GM23338 (cell line): ENCODE measurements around the gene SLC25A24. TPM values are rescaled to one million over a fixed set of nuclear protein-coding genes. Genes with fewer than 3 reads are reported as not detected.
"Not testable (repeated sequence)": the region's sequence is repeated elsewhere in the genome, so short reads cannot be mapped to it uniquely, and the experiment has no call there.

ENCODE experiments used
- ATAC-seq: fragments of 200-7000 bp; cut with Tn5 transposase; 3 replicates; pipeline ENCODE4 v1.9.1; 2020
- DNase-seq: peaks from one replicate; pipeline ENCODE4 v3.0.0-alpha.2; 2015; ENCODE audit warnings: low spot score
- H2AFZ ChIP-seq: fragments of 200-600 bp; sonication (generic); 2 replicates; pipeline ENCODE4 v1.8.0; 2016; ENCODE audit warnings: antibody characterized with exemption, mild to moderate bottlenecking, moderate library complexity
- H3F3A ChIP-seq: fragments of 200-600 bp; sonication (generic); replicated peaks from 2 replicates; pipeline ENCODE4 v1.8.0; 2017; ENCODE audit warnings: antibody characterized with exemption, mixed run types, low read depth
- H3K27ac ChIP-seq: fragments of 200-600 bp; sonication (generic); 2 replicates; pipeline ENCODE4 v1.6.1; 2016; ENCODE audit warnings: low read depth
- H3K27me3 ChIP-seq: fragments of 200-600 bp; sonication (generic); 2 replicates; pipeline ENCODE4 v1.8.0; 2016; ENCODE audit warnings: mild to moderate bottlenecking, mixed run types, moderate library complexity; ENCODE audit not compliant: insufficient read depth
- H3K36me3 ChIP-seq: fragments of 200-600 bp; sonication (generic); 2 replicates; pipeline ENCODE4 v1.8.0; 2016; ENCODE audit warnings: mild to moderate bottlenecking; ENCODE audit not compliant: insufficient read depth
- H3K4me1 ChIP-seq: fragments of 200-600 bp; sonication (generic); 2 replicates; pipeline ENCODE4 v1.8.0; 2016; ENCODE audit warnings: mild to moderate bottlenecking, moderate library complexity; ENCODE audit not compliant: insufficient read depth
- H3K4me2 ChIP-seq: fragments of 200-600 bp; sonication (generic); 2 replicates; pipeline ENCODE4 v1.7.1; 2017; ENCODE audit warnings: mixed run types
- H3K4me3 ChIP-seq: fragments of 200-600 bp; sonication (generic); 2 replicates; pipeline ENCODE4 v1.6.1; 2016; ENCODE audit warnings: mixed run types
- H3K79me2 ChIP-seq: fragments of 200-600 bp; sonication (generic); replicated peaks from 2 replicates; pipeline ENCODE4 v1.8.0; 2017; ENCODE audit warnings: mild to moderate bottlenecking; ENCODE audit not compliant: insufficient read depth
- H3K9me2 ChIP-seq: fragments of 200-600 bp; sonication (generic); 2 replicates; pipeline ENCODE4 v1.8.0; 2017; ENCODE audit not compliant: insufficient read depth
- H4K20me1 ChIP-seq: fragments of 200-600 bp; sonication (generic); replicated peaks from 2 replicates; pipeline ENCODE4 v1.8.0; 2017; ENCODE audit warnings: mild to moderate bottlenecking; ENCODE audit not compliant: insufficient read depth
- H3K27ac Mint-ChIP-seq: 2 replicates; pipeline ENCODE4 v1.8.0; 2020; ENCODE audit warnings: inconsistent platforms, mild to moderate bottlenecking, moderate library complexity, mixed read lengths
- H3K27me3 Mint-ChIP-seq: 3 replicates; pipeline ENCODE4 v1.8.0; 2022; ENCODE audit warnings: low read depth, mild to moderate bottlenecking, moderate library complexity, mixed read lengths, inconsistent platforms; ENCODE audit not compliant: insufficient read depth, poor library complexity
- H3K36me3 Mint-ChIP-seq: 3 replicates; pipeline ENCODE4 v1.8.0; 2021; ENCODE audit warnings: low read depth, mild to moderate bottlenecking, inconsistent platforms, moderate library complexity, mixed read lengths
- H3K4me1 Mint-ChIP-seq: 3 replicates; pipeline ENCODE4 v1.8.0; 2020; ENCODE audit warnings: mild to moderate bottlenecking, inconsistent platforms, mixed read lengths
- H3K4me3 Mint-ChIP-seq: 3 replicates; pipeline ENCODE4 v1.8.0; 2021; ENCODE audit warnings: moderate library complexity, mild to moderate bottlenecking, inconsistent platforms, mixed read lengths
- H3K9me3 Mint-ChIP-seq: 3 replicates; pipeline ENCODE4 v1.8.0; 2020; ENCODE audit warnings: moderate library complexity, mild to moderate bottlenecking, inconsistent platforms, mixed read lengths
- EZH2phosphoT487 ChIP-seq: fragments of 200-600 bp; sonication (generic); IDR thresholded peaks from one replicate; pipeline ENCODE4 v1.8.1; 2018; ENCODE audit warnings: antibody characterized with exemption; ENCODE audit not compliant: unreplicated experiment
- POLR2AphosphoS5 ChIP-seq: IDR thresholded peaks from 2 replicates; pipeline ENCODE4 v1.6.1; 2016; ENCODE audit warnings: antibody characterized with exemption, low read depth
- ZNF114 ChIP-seq: fragments of 250-450 bp; sonication (Bioruptor Pico); IDR thresholded peaks from 2 replicates; pipeline ENCODE4 v1.5.0; 2020; ENCODE audit warnings: mild to moderate bottlenecking, moderate library complexity
- polyA plus RNA-seq: library from polyadenylated mRNA; unstranded; fragments of >200 nt; fragmentation: Nextera tagmentation; extraction: Ambion mirVana; gene quantifications from 2 replicates; pipeline ENCODE4 v1.2.1, GENCODE V29; 2016
- total RNA-seq: library from RNA; depleted of rRNA; stranded (reverse); fragments of >200 nt; shearing (Covaris generic); gene quantifications from 2 replicates; pipeline ENCODE4 v1.2.3, GENCODE V29; 2014
- TF ChIP-seq, protein P1 (sequence below), 2 experiments: fragments of 200-600 bp in 1 of 2; sonication (generic) in 1 of 2; conservative IDR thresholded peaks; 2 replicates each; pipeline versions ENCODE4 v1.5.1 to v1.6.1; 2016 to 2017; ENCODE audit warnings: antibody characterized with exemption in 2 of 2, low read depth in 2 of 2, mild to moderate bottlenecking in 2 of 2, moderate library complexity in 1 of 2
- TF ChIP-seq, protein P2 (sequence below): fragments of 250-450 bp; sonication (Bioruptor Pico); IDR thresholded peaks from 2 replicates; pipeline ENCODE4 v1.5.0; 2020; ENCODE audit warnings: mild to moderate bottlenecking, moderate library complexity
- TF ChIP-seq, protein P3 (sequence below): IDR thresholded peaks from 2 replicates; pipeline ENCODE4 v1.6.1; 2016; ENCODE audit warnings: antibody characterized with exemption
- TF ChIP-seq, protein P4 (sequence below): IDR thresholded peaks from one replicate; pipeline ENCODE4 v1.6.1; 2018; ENCODE audit warnings: antibody characterized with exemption; ENCODE audit not compliant: unreplicated experiment

Gene SLC25A24
- total and polyA plus RNA-seq, 2 experiments from 2014 or later = 17.4 to 46.0 TPM

DNA sequence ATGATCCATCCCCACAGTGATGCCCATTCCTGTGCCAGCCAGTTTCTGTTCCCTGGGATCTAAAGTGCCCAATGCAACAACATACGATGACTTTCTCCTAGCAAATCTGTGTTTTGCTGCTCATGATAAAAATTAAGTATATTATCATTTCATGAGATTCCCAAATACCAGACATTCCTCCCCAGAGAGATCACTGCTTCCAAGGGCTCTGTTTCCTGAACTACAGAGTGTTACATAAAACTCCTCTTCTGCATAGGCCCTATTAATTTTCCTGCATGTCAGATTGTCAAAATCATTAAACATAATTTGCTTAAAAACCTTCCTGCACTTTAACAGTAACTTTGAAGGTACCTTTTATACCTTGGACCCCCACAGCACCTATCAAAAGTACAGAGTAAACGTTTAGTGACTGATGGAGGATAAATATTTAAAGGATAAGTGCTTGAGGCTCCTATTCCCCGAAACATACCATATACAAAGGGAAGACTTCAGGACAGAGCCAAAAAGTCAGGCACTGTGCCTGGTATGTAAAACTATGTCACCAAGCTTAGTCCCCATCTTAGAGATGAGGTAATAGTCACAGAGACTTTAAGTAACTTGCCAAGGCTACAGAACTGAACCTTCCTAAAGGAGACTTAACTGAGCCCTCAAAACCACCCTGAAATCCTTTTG lies 50.2 kb downstream of the SLC25A24 start:
- TF ChIP-seq, protein P1, sequence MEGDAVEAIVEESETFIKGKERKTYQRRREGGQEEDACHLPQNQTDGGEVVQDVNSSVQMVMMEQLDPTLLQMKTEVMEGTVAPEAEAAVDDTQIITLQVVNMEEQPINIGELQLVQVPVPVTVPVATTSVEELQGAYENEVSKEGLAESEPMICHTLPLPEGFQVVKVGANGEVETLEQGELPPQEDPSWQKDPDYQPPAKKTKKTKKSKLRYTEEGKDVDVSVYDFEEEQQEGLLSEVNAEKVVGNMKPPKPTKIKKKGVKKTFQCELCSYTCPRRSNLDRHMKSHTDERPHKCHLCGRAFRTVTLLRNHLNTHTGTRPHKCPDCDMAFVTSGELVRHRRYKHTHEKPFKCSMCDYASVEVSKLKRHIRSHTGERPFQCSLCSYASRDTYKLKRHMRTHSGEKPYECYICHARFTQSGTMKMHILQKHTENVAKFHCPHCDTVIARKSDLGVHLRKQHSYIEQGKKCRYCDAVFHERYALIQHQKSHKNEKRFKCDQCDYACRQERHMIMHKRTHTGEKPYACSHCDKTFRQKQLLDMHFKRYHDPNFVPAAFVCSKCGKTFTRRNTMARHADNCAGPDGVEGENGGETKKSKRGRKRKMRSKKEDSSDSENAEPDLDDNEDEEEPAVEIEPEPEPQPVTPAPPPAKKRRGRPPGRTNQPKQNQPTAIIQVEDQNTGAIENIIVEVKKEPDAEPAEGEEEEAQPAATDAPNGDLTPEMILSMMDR (conservative IDR thresholded peaks at IDR 0.05; ENCODE audit: low read depth in 2 of 2) = no peak
- TF ChIP-seq, protein P2, sequence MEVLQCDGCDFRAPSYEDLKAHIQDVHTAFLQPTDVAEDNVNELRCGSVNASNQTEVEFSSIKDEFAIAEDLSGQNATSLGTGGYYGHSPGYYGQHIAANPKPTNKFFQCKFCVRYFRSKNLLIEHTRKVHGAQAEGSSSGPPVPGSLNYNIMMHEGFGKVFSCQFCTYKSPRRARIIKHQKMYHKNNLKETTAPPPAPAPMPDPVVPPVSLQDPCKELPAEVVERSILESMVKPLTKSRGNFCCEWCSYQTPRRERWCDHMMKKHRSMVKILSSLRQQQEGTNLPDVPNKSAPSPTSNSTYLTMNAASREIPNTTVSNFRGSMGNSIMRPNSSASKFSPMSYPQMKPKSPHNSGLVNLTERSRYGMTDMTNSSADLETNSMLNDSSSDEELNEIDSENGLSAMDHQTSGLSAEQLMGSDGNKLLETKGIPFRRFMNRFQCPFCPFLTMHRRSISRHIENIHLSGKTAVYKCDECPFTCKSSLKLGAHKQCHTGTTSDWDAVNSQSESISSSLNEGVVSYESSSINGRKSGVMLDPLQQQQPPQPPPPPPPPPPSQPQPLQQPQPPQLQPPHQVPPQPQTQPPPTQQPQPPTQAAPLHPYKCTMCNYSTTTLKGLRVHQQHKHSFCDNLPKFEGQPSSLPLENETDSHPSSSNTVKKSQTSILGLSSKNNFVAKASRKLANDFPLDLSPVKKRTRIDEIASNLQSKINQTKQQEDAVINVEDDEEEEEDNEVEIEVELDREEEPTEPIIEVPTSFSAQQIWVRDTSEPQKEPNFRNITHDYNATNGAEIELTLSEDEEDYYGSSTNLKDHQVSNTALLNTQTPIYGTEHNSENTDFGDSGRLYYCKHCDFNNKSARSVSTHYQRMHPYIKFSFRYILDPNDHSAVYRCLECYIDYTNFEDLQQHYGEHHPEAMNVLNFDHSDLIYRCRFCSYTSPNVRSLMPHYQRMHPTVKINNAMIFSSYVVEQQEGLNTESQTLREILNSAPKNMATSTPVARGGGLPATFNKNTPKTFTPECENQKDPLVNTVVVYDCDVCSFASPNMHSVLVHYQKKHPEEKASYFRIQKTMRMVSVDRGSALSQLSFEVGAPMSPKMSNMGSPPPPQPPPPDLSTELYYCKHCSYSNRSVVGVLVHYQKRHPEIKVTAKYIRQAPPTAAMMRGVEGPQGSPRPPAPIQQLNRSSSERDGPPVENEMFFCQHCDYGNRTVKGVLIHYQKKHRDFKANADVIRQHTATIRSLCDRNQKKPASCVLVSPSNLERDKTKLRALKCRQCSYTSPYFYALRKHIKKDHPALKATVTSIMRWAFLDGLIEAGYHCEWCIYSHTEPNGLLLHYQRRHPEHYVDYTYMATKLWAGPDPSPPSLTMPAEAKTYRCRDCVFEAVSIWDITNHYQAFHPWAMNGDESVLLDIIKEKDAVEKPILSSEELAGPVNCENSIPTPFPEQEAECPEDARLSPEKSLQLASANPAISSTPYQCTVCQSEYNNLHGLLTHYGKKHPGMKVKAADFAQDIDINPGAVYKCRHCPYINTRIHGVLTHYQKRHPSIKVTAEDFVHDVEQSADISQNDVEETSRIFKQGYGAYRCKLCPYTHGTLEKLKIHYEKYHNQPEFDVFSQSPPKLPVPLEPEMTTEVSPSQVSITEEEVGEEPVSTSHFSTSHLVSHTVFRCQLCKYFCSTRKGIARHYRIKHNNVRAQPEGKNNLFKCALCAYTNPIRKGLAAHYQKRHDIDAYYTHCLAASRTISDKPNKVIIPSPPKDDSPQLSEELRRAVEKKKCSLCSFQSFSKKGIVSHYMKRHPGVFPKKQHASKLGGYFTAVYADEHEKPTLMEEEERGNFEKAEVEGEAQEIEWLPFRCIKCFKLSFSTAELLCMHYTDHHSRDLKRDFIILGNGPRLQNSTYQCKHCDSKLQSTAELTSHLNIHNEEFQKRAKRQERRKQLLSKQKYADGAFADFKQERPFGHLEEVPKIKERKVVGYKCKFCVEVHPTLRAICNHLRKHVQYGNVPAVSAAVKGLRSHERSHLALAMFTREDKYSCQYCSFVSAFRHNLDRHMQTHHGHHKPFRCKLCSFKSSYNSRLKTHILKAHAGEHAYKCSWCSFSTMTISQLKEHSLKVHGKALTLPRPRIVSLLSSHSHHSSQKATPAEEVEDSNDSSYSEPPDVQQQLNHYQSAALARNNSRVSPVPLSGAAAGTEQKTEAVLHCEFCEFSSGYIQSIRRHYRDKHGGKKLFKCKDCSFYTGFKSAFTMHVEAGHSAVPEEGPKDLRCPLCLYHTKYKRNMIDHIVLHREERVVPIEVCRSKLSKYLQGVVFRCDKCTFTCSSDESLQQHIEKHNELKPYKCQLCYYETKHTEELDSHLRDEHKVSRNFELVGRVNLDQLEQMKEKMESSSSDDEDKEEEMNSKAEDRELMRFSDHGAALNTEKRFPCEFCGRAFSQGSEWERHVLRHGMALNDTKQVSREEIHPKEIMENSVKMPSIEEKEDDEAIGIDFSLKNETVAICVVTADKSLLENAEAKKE = no peak
- TF ChIP-seq, protein P3, sequence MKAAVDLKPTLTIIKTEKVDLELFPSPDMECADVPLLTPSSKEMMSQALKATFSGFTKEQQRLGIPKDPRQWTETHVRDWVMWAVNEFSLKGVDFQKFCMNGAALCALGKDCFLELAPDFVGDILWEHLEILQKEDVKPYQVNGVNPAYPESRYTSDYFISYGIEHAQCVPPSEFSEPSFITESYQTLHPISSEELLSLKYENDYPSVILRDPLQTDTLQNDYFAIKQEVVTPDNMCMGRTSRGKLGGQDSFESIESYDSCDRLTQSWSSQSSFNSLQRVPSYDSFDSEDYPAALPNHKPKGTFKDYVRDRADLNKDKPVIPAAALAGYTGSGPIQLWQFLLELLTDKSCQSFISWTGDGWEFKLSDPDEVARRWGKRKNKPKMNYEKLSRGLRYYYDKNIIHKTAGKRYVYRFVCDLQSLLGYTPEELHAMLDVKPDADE = no peak
- TF ChIP-seq EZH2phosphoT487 = no peak
- no peak for TF ChIP-seq ZNF114 (CRISPR knock-in tag)
- no peak for TF ChIP-seq POLR2AphosphoS5
- TF ChIP-seq, protein P4, sequence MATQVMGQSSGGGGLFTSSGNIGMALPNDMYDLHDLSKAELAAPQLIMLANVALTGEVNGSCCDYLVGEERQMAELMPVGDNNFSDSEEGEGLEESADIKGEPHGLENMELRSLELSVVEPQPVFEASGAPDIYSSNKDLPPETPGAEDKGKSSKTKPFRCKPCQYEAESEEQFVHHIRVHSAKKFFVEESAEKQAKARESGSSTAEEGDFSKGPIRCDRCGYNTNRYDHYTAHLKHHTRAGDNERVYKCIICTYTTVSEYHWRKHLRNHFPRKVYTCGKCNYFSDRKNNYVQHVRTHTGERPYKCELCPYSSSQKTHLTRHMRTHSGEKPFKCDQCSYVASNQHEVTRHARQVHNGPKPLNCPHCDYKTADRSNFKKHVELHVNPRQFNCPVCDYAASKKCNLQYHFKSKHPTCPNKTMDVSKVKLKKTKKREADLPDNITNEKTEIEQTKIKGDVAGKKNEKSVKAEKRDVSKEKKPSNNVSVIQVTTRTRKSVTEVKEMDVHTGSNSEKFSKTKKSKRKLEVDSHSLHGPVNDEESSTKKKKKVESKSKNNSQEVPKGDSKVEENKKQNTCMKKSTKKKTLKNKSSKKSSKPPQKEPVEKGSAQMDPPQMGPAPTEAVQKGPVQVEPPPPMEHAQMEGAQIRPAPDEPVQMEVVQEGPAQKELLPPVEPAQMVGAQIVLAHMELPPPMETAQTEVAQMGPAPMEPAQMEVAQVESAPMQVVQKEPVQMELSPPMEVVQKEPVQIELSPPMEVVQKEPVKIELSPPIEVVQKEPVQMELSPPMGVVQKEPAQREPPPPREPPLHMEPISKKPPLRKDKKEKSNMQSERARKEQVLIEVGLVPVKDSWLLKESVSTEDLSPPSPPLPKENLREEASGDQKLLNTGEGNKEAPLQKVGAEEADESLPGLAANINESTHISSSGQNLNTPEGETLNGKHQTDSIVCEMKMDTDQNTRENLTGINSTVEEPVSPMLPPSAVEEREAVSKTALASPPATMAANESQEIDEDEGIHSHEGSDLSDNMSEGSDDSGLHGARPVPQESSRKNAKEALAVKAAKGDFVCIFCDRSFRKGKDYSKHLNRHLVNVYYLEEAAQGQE = no peak
- Histone ChIP-seq H3F3A (no peaks in the 10 kb centered on the region), H4K20me1 (no peaks in the 10 kb centered on the region), H3K4me1 (no peaks in the 10 kb centered on the region), H3K9me2 (no peaks in the 10 kb centered on the region), H3K4me2 (no peak overlapping the region), H3K4me3 (no peak overlapping the region), H3K79me2 (no peaks in the 10 kb centered on the region), H3K27ac (no peak overlapping the region), H3K27me3 (no peaks in the 10 kb centered on the region), H2AFZ (no peak overlapping the region), H3K36me3 (no peaks in the 10 kb centered on the region; the same call in 1 of the 2 replicates)
- H3K27ac Mint-ChIP-seq = no peak overlapping the region
- no peaks in the 10 kb centered on the region for H3K4me1 Mint-ChIP-seq
- no peaks in the 10 kb centered on the region for H3K27me3 Mint-ChIP-seq
- DNase-seq (no peak), ATAC-seq (no peak)
- peaks cover 6% of the 10 kb centered on the region; the same call in 1 of the 3 replicates for H3K9me3 Mint-ChIP-seq
- no peak overlapping the region for H3K4me3 Mint-ChIP-seq
- peaks cover 53% of the 10 kb centered on the region for H3K36me3 Mint-ChIP-seq

DNA sequence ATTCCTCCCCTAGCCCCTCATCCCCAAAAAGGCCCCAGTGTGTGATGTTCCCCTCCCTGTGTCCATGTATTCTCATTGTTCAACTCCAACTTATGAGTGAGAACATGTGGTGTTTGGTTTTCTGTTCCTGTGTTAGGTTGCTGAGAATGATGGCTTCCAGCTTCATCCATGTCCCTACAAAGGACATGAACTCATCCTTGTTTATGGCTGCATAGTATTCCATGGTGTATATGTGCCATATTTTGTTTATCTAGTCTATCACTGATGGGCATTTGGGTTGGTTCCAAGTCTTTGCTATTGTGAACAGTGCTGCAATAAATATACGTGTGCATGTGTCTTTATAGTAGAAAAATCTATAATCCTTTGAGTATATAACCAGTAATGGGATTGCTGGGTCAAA lies 55.6 kb downstream of the SLC25A24 start:
- H3K9me2 ChIP-seq, H3K27me3 ChIP-seq, H3K27ac ChIP-seq, H3K27me3 Mint-ChIP-seq, H3K4me1 ChIP-seq, H2AFZ ChIP-seq, H3F3A ChIP-seq, ATAC-seq, H3K4me3 ChIP-seq, DNase-seq, H3K4me3 Mint-ChIP-seq, H4K20me1 ChIP-seq, H3K4me1 Mint-ChIP-seq, H3K79me2 ChIP-seq, H3K27ac Mint-ChIP-seq, H3K9me3 Mint-ChIP-seq, H3K4me2 ChIP-seq, H3K36me3 ChIP-seq: not testable (repeated sequence)
- H3K36me3 Mint-ChIP-seq = peaks cover 67% of the 10 kb centered on the region
